ENCODE measurements around the gene KIAA1217.

DNA sequence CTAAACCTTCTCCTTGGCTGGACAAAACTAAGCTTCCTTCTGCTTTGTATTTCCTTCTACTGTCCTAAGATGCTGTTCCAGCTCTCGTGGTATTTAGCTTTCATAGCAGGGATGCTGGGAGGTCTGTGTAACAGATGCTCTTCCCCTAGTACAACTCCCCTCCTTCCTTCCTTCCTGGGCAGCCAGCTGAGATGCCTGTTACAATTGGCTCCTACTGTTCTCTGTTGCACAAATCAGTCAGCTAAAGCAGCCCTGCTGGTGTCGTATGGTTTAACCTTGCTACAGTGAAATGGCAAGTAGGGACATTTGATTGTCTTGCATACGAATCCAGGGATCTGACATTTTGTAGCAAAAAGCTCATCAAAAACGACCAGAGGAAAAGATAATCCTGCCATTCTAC is 371.0 kb downstream of the KIAA1217 start:
- TF ChIP-seq POLR2A (IDR thresholded peaks at IDR 0.05; ENCODE audit: borderline replicate concordance, extremely low read depth, insufficient read depth, insufficient read length) (no peak), POLR2AphosphoS5 (IDR thresholded peaks at IDR 0.05; ENCODE audit: low read depth, low read length) (no peak)
- TF ChIP-seq, protein P1, sequence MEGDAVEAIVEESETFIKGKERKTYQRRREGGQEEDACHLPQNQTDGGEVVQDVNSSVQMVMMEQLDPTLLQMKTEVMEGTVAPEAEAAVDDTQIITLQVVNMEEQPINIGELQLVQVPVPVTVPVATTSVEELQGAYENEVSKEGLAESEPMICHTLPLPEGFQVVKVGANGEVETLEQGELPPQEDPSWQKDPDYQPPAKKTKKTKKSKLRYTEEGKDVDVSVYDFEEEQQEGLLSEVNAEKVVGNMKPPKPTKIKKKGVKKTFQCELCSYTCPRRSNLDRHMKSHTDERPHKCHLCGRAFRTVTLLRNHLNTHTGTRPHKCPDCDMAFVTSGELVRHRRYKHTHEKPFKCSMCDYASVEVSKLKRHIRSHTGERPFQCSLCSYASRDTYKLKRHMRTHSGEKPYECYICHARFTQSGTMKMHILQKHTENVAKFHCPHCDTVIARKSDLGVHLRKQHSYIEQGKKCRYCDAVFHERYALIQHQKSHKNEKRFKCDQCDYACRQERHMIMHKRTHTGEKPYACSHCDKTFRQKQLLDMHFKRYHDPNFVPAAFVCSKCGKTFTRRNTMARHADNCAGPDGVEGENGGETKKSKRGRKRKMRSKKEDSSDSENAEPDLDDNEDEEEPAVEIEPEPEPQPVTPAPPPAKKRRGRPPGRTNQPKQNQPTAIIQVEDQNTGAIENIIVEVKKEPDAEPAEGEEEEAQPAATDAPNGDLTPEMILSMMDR (IDR thresholded peaks at IDR 0.05 in 2 of 3, conservative IDR thresholded peaks at IDR 0.05 in 1 of 3; ENCODE audit: borderline replicate concordance in 1 of 3, insufficient read depth in 1 of 3, low read depth in 2 of 3, low read length in 2 of 3): no peak
